ENCODE measurements around the gene MALSU1. TPM values are rescaled to one million over a fixed set of nuclear protein-coding genes. Genes with fewer than 3 reads are reported as not detected.

The MALSU1 gene
- total and polyA plus RNA-seq, 2 experiments from 2014 or later = 86.7 to 99.5 TPM

GRCh38 chr7:23287612-23288011, 11.5 kb upstream of the MALSU1 start:
- no peak for TF ChIP-seq CTCF (IDR thresholded peaks at IDR 0.05; ENCODE audit: low read depth, low read length)
- DNase-seq (ENCODE audit: low read depth in 1 of 2, low spot score in 1 of 2) = no peak
- Histone ChIP-seq H3K9me3 (ENCODE audit: low read depth) (no peaks in the 10 kb centered on the region), H3K27ac (no peak overlapping the region), H3K27me3 (no peaks in the 10 kb centered on the region), H3K36me3 (no peaks in the 10 kb centered on the region), H3K4me1 (ENCODE audit: low read depth) (no peaks in the 10 kb centered on the region), H3K4me3 (no peak overlapping the region)

DNA sequence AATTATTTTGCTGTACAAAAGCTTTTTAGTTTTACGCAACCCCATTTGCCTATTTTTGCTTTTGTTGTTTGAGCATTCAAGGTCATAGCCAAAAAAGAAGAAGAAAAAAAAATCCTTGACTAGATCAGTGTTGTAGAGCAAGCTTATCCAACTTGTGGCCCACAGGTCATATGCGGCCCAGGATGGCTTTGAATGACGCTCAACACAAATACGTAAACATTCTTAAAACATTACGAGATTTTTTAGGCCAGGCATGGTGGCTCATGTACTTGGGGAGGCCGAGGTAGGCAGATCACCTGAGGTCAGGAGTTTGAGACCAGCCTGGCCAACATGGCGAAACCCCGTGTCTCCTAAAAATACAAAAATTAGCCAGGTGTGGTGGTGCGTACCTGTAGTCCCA, 8.1 kb upstream of the MALSU1 start:
- no peaks in the 10 kb centered on the region for H3K36me3 ChIP-seq
- H3K4me1 ChIP-seq (ENCODE audit: low read depth) = no peaks in the 10 kb centered on the region
- H3K27me3 ChIP-seq = no peaks in the 10 kb centered on the region
- H3K27ac ChIP-seq = no peak overlapping the region
- no peak for TF ChIP-seq CTCF (IDR thresholded peaks at IDR 0.05; ENCODE audit: low read depth, low read length)
- no peak for DNase-seq (ENCODE audit: low read depth in 1 of 2, low spot score in 1 of 2)
- no peak overlapping the region for H3K4me3 ChIP-seq
- H3K9me3 ChIP-seq (ENCODE audit: low read depth) = no peaks in the 10 kb centered on the region

DNA sequence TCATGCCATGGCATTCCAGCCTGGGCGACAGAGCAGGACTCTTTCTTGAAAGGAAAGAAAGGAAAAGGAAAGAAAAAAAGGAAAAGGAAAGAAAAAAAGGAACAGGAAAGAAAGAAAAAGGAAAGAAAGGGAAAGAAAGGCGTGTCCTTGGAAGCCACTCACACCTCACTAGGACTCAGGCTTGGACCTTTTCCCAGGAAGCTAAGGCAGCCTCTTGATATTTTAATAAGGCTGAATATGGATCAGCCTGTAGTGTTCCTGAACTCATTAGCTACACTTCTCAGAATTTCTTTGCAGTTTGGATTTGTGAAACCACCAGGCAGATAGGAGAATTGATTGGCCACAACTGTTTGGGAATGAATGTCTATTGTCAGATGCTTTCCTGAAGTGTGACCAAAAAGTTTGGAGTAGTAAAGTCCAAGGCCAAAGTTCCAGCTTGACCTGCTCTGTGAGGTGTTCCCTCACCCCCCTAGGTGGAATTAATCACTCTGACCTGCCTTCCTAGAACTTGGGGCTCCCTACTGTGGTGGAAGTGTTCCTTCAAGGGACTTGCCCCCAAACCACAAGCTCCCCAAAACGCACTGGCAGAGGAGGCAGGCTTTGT, 7.1 kb upstream of the MALSU1 start:
- DNase-seq (ENCODE audit: low read depth in 1 of 2, low spot score in 1 of 2) = no peak
- no peaks in the 10 kb centered on the region for H3K36me3 ChIP-seq
- H3K27ac ChIP-seq = no peak overlapping the region
- H3K4me3 ChIP-seq = no peak overlapping the region
- H3K4me1 ChIP-seq (ENCODE audit: low read depth) = no peaks in the 10 kb centered on the region
- no peaks in the 10 kb centered on the region for H3K9me3 ChIP-seq (ENCODE audit: low read depth)
- no peaks in the 10 kb centered on the region for H3K27me3 ChIP-seq
- no peak for TF ChIP-seq CTCF (IDR thresholded peaks at IDR 0.05; ENCODE audit: low read depth, low read length)

DNA sequence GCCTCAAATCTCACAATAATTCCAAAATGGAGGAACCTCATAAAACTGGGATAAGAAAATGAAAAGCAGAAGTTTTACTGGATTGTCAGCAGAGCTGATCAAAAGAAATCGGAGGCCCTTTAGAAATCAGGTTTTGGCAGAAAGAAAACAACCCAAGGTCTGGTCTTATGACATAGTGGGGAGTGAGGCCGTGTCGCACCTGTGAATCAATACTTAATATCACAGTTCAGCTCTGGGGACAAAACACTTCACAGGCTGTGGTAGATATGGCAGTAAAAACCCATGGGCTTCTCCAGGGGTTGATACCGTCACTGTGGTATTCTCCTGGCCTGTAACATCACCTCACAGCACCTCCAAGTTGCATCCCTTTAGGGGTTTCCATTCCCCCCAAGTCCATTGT, 6.5 kb upstream of the MALSU1 start:
- H3K4me3 ChIP-seq = no peak overlapping the region
- no peaks in the 10 kb centered on the region for H3K9me3 ChIP-seq (ENCODE audit: low read depth)
- TF ChIP-seq CTCF (IDR thresholded peaks at IDR 0.05; ENCODE audit: low read depth, low read length) = no peak
- no peak overlapping the region for H3K27ac ChIP-seq
- no peaks in the 10 kb centered on the region for H3K4me1 ChIP-seq (ENCODE audit: low read depth)
- DNase-seq (ENCODE audit: low read depth in 1 of 2, low spot score in 1 of 2) = no peak
- H3K27me3 ChIP-seq = no peaks in the 10 kb centered on the region
- no peaks in the 10 kb centered on the region for H3K36me3 ChIP-seq

DNA sequence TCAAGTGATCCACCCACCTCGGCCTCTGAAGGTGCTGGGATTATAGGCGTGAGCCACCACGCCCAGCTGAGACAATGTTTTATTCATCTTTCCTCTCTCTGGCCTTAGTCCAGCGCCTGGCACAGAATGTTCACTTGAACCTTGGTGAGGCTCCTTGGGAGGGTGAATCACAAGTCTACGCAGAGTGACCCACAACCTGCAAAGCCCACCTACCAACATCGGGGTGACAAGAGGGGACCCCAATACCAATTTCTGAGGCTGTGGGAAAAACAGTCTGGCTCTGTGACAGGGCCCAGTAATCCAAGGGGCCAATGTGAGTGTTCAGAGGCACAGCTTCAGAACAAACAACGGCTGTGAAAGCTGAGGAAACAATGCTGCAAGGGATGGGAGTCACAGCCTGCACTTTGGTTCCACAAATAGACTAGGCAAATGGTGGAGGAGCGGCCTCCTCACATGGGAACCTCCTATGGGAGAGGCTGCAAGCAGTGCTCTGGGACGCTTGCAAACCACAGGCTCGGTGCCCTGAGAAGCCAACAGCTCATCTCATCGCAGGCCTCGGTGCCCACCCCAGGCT, 5.6 kb upstream of the MALSU1 start:
- Histone ChIP-seq H3K4me3 (no peak overlapping the region), H3K27me3 (no peaks in the 10 kb centered on the region), H3K4me1 (ENCODE audit: low read depth) (peaks cover 3% of the 10 kb centered on the region), H3K27ac (no peak overlapping the region), H3K36me3 (no peaks in the 10 kb centered on the region), H3K9me3 (ENCODE audit: low read depth) (no peaks in the 10 kb centered on the region)
- no peak for DNase-seq (ENCODE audit: low read depth in 1 of 2, low spot score in 1 of 2)
- no peak for TF ChIP-seq CTCF (IDR thresholded peaks at IDR 0.05; ENCODE audit: low read depth, low read length)
